Measurements from ENCODE around the gene FYN. TPM values are rescaled to one million over a fixed set of nuclear protein-coding genes. Genes with fewer than 3 reads are reported as not detected.

FYN gene
- total and polyA plus RNA-seq, 2 of the 13 experiments (the other 11 are each of a cell fraction or from before 2014, with no cell fraction given), result 15.5 to 24.6 TPM

DNA sequence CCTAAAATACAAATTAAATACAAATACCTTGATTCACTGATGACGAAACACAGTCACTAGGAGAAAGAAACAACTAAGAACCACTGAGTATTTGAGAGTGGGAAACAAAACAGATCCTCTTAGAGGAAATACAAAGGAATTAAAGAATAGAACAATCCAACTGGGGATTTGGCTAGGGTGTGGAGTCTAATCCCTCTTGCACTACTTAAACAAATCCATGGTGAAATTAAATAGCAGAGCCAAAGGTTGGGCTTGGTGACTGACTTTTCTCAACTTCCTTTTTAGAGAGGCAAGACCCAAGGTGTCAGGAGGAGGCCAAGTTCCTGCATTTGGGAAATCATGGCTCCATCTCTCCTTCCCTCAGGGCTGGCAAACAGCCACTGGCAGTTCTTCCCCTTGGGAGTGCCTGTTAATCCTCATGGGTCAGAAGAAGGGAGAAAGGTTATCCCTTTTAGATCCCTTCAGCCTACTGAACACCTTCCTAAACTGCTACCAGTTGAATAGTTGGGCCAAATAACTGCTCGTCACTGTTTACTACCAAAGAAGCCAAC, 166.3 kb downstream of the FYN start:
- H3K27me3 ChIP-seq (ENCODE audit: control insufficient read depth in 1 of 2, insufficient read depth in 2 of 2, low read length in 2 of 2), result no peaks in the 10 kb centered on the region
- intact Hi-C loops (cut with micrococcal nuclease; ENCODE audit: unreplicated experiment), result no loop called here
- no TSS peak for BruUV-seq (replicated peaks)
- H3K4me2 ChIP-seq (ENCODE audit: low read depth, low read length), result no peak overlapping the region
- ChIA-PET POLR2A (no interaction called here), CTCF (ENCODE audit: low intra/inter-chr PET ratio, low total read pairs) (no interaction called here)
- no peaks in the 10 kb centered on the region for H4K20me1 ChIP-seq (ENCODE audit: insufficient read depth, low read length)
- ATAC-seq, result no peak
- H3K27ac ChIP-seq (ENCODE audit: extremely low read length, insufficient read depth, low read length), result no peak overlapping the region
- no peak overlapping the region for H3K9ac ChIP-seq (ENCODE audit: insufficient read depth, low read depth, low read length)
- no peaks in the 10 kb centered on the region for H3K4me1 ChIP-seq (ENCODE audit: insufficient read depth, low read length)
- no peak for TF ChIP-seq TSC22D2 (CRISPR knock-in tag; IDR thresholded peaks at IDR 0.05; ENCODE audit: borderline replicate concordance)
- no peak for TF ChIP-seq PCBP2 (optimal IDR thresholded peaks at IDR 0.05; ENCODE audit: low read depth, low read length, poor library complexity, severe bottlenecking)
- TF ChIP-seq ZKSCAN5 (CRISPR knock-in tag; IDR thresholded peaks at IDR 0.05), result no peak
- no peak for TF ChIP-seq TP53 (CRISPR knock-in tag; conservative IDR thresholded peaks at IDR 0.05)
- no peak for TF ChIP-seq ZNF816 (CRISPR knock-in tag; IDR thresholded peaks at IDR 0.05; ENCODE audit: borderline replicate concordance)
- no peak for TF ChIP-seq ZEB1 (IDR thresholded peaks at IDR 0.05; ENCODE audit: insufficient replicate concordance, low read depth)
- TF ChIP-seq KLF15 (CRISPR knock-in tag; IDR thresholded peaks at IDR 0.05; ENCODE audit: borderline replicate concordance), result no peak
- no peak for TF ChIP-seq THRA (CRISPR knock-in tag; IDR thresholded peaks at IDR 0.05; ENCODE audit: borderline replicate concordance)
- TF ChIP-seq BHLHE40 (IDR thresholded peaks at IDR 0.05; ENCODE audit: low read length), result no peak
- H2AFZ ChIP-seq (ENCODE audit: low read length), result no peak overlapping the region
- WGBS (ENCODE audit: low lambda C conversion rate), result 81% methylated on average over 2 of the region's 2 CpGs
- in situ Hi-C loops (cut with HindIII; ENCODE audit: extremely low pct_ligation_motif_present, low pct_unique_long_range_greater_than_20kb), result loop anchor here (5.0 to 25.0 kb wide), 2 partner anchors 290 to 455 kb away; no protein-coding TSS in a partner anchor
- no peaks in the 10 kb centered on the region for H3K9me3 ChIP-seq (ENCODE audit: low read length)
- H3K36me3 ChIP-seq (replicated peaks in 1 of 2; ENCODE audit: control insufficient read depth in 1 of 2, insufficient read depth in 2 of 2, low read length in 2 of 2), result peaks cover 0 to 1% of the 10 kb centered on the region in 2 experiments; a peak in 2 of 5 replicates
- DNase-seq (ENCODE audit: low spot score), result no peak
- no peak for FAIRE-seq
- no peaks in the 10 kb centered on the region for H3K79me2 ChIP-seq (ENCODE audit: insufficient read depth, low read length)
- H3K4me3 ChIP-seq (replicated peaks in 1 of 3; ENCODE audit: insufficient read depth in 1 of 3, low read depth in 2 of 3, low read length in 3 of 3), result no peak overlapping the region

All from HepG2 (cell line).